K562 (cell line): ENCODE measurements around the gene CHURC1. TPM values are rescaled to one million over a fixed set of nuclear protein-coding genes. Genes with fewer than 3 reads are reported as not detected.

ENCODE experiments used
- NONO ChIP-seq, 2 experiments: fragments of 200-400 bp in 1 of 2; fragments of 450-650 bp in 1 of 2; formaldehyde crosslinking in 1 of 2; IDR thresholded peaks; 2 replicates each; pipeline ENCODE4 v1.6.1; 2017; ENCODE audit warnings: low read depth in 2 of 2, mild to moderate bottlenecking in 2 of 2, moderate library complexity in 2 of 2, low read length in 1 of 2
- NR2C2 ChIP-seq, 2 experiments: fragments of 200-800 bp in 1 of 2; sonication (Bioruptor generic) in 1 of 2; sonication (generic) in 1 of 2; formaldehyde crosslinking in 1 of 2; IDR thresholded peaks; 2 replicates each; pipeline versions ENCODE4 v1.6.1 to v1.8.0; 2016 to 2022; ENCODE audit warnings: mild to moderate bottlenecking in 1 of 2, missing compliant biosample characterization in 1 of 2, missing genetic modification characterization in 1 of 2, missing genetic modification reagents in 1 of 2
- ZNF695 ChIP-seq: fragments of 450-650 bp; formaldehyde crosslinking; IDR thresholded peaks from 2 replicates; pipeline ENCODE4 v1.4.0; 2020; ENCODE audit warnings: mild to moderate bottlenecking, moderate library complexity
- polyA plus RNA-seq, 8 experiments: library from polyadenylated mRNA; depleted of rRNA in 4 of 8; stranded (reverse) in 5 of 8; unstranded in 3 of 8; fragments of >200 nt; fragmentation: Nextera tagmentation in 2 of 8; fragmentation: Illumina TruSeq in 1 of 8; extraction: Ambion mirVana in 2 of 8; extraction: Trizol in 1 of 8; gene quantifications; 2 replicates each; pipeline versions ENCODE4 v1.2.1 to v1.2.3, GENCODE V29; 2011 to 2014; ENCODE audit warnings: inconsistent platforms in 1 of 8, missing spikeins in 1 of 8
- total RNA-seq, 7 experiments: library from RNA; depleted of rRNA in 6 of 7; stranded (reverse); fragments of >200 nt in 6 of 7; fragmentation: Illumina TruSeq in 2 of 7; extraction: Trizol in 2 of 7; gene quantifications; 2 replicates each; pipeline versions ENCODE4 v1.2.1 to v1.2.3, GENCODE V29; 2011 to 2021; ENCODE audit warnings: low replicate concordance in 1 of 7
- TF ChIP-seq, protein P1 (sequence below): sonication (generic); formaldehyde crosslinking; IDR thresholded peaks from 2 replicates; pipeline ENCODE4 v1.8.1; 2023; ENCODE audit warnings: missing genetic modification reagents, mild to moderate bottlenecking, borderline replicate concordance
- TF ChIP-seq, protein P2 (sequence below), 2 experiments: fragments of 450-650 bp in 1 of 2; sonication (generic) in 1 of 2; formaldehyde crosslinking in 1 of 2; IDR thresholded peaks in 1 of 2; conservative IDR thresholded peaks in 1 of 2; 2 replicates each; pipeline versions ENCODE4 v1.6.1 to v1.8.1; 2016 to 2023; ENCODE audit warnings: mild to moderate bottlenecking in 2 of 2, moderate library complexity in 2 of 2, inconsistent platforms in 1 of 2, missing genetic modification reagents in 1 of 2

CHURC1 gene
- total and polyA plus RNA-seq, 9 of the 15 experiments (the other 6 are each of a cell fraction or from before 2014, with no cell fraction given) = 27.3 to 239 (median 45.6) TPM

DNA sequence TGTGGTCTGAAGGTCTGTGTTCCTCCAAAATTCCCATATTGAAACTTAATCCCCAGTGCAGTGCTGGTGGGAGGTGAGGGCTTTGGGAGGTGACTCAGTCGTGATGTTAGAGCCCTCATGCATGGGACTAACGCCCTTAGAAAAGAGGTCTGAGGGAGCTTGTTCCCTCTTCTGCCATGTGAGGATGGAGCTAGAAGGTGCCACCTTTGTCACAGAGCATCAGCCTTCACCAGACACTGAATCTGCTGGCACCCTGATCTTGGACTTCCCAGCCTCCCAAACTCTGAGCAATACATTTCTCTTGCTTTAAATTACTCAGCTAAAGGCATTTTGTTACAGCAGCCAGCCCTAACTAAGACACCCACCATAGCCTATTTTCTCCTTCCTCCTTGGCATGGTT lies 43.9 kb downstream of the CHURC1 start (continued):
- TF ChIP-seq, protein P1, sequence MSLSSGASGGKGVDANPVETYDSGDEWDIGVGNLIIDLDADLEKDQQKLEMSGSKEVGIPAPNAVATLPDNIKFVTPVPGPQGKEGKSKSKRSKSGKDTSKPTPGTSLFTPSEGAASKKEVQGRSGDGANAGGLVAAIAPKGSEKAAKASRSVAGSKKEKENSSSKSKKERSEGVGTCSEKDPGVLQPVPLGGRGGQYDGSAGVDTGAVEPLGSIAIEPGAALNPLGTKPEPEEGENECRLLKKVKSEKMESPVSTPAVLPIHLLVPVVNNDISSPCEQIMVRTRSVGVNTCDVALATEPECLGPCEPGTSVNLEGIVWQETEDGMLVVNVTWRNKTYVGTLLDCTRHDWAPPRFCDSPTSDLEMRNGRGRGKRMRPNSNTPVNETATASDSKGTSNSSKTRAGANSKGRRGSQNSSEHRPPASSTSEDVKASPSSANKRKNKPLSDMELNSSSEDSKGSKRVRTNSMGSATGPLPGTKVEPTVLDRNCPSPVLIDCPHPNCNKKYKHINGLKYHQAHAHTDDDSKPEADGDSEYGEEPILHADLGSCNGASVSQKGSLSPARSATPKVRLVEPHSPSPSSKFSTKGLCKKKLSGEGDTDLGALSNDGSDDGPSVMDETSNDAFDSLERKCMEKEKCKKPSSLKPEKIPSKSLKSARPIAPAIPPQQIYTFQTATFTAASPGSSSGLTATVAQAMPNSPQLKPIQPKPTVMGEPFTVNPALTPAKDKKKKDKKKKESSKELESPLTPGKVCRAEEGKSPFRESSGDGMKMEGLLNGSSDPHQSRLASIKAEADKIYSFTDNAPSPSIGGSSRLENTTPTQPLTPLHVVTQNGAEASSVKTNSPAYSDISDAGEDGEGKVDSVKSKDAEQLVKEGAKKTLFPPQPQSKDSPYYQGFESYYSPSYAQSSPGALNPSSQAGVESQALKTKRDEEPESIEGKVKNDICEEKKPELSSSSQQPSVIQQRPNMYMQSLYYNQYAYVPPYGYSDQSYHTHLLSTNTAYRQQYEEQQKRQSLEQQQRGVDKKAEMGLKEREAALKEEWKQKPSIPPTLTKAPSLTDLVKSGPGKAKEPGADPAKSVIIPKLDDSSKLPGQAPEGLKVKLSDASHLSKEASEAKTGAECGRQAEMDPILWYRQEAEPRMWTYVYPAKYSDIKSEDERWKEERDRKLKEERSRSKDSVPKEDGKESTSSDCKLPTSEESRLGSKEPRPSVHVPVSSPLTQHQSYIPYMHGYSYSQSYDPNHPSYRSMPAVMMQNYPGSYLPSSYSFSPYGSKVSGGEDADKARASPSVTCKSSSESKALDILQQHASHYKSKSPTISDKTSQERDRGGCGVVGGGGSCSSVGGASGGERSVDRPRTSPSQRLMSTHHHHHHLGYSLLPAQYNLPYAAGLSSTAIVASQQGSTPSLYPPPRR = no peak
- TF ChIP-seq NR2C2 (CRISPR knock-in tag; IDR thresholded peaks at IDR 0.05) (no peak), NR2C2 (tag; IDR thresholded peaks at IDR 0.05) (no peak), NONO (IDR thresholded peaks at IDR 0.05; ENCODE audit: low read depth in 2 of 2, low read length in 1 of 2) (no peak), ZNF695 (CRISPR knock-in tag) (no peak)
- TF ChIP-seq, protein P2, sequence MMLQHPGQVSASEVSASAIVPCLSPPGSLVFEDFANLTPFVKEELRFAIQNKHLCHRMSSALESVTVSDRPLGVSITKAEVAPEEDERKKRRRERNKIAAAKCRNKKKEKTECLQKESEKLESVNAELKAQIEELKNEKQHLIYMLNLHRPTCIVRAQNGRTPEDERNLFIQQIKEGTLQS (IDR thresholded peaks at IDR 0.05) = no peak
- TF ChIP-seq, protein P2 (CRISPR knock-in tag; conservative IDR thresholded peaks at IDR 0.05) = no peak
